Prostate gland (tissue), 2 donors: ENCODE data around the gene MYO1D. TPM values are rescaled to one million over a fixed set of nuclear protein-coding genes. Genes with fewer than 3 reads are reported as not detected.

Source experiments
- DNase-seq: peaks from one replicate; pipeline ENCODE4 v3.0.0-alpha.2; 2019; ENCODE audit warnings: low spot score
- H3K27ac ChIP-seq, 2 donors: fragments of 200-600 bp; sonication (generic); 2 replicates each; pipeline ENCODE4 v1.5.1; 2017 to 2019
- H3K27me3 ChIP-seq: fragments of 200-600 bp; sonication (generic); replicated peaks from 2 replicates; pipeline ENCODE4 v1.5.1; 2019; ENCODE audit not compliant: insufficient read depth
- H3K36me3 ChIP-seq, 2 donors: fragments of 200-600 bp; sonication (generic); 1 replicate in 1 of 2; 2 replicates in 1 of 2; pipeline versions ENCODE4 v1.5.1 to v1.8.1; 2017 to 2019
- H3K4me1 ChIP-seq: fragments of 200-600 bp; sonication (generic); replicated peaks from 2 replicates; pipeline ENCODE4 v1.5.1; 2019
- H3K4me3 ChIP-seq, 2 donors: fragments of 200-600 bp; sonication (generic); 2 replicates each; pipeline ENCODE4 v1.5.1; 2017 to 2019
- H3K9me3 ChIP-seq: fragments of 200-600 bp; sonication (generic); 2 replicates; pipeline ENCODE4 v1.5.1; 2017
- CTCF ChIP-seq, 4 experiments: fragments of 200-600 bp in 2 of 4; fragments of 450-650 bp in 2 of 4; sonication (generic) in 2 of 4; IDR thresholded peaks; 1 replicate in 3 of 4; 2 replicates in 1 of 4; pipeline ENCODE4 v1.5.1; 2016 to 2019; ENCODE audit warnings: antibody characterized with exemption in 4 of 4, mild to moderate bottlenecking in 2 of 4, moderate library complexity in 2 of 4
- POLR2A ChIP-seq: fragments of 450-650 bp; IDR thresholded peaks from one replicate; pipeline ENCODE4 v1.6.1; 2016; ENCODE audit warnings: antibody characterized with exemption, mild to moderate bottlenecking
- POLR2AphosphoS5 ChIP-seq: sonication (generic); formaldehyde crosslinking; IDR thresholded peaks from one replicate; pipeline ENCODE4 v1.6.1; 2017; ENCODE audit warnings: antibody characterized with exemption
- WGBS: methylation state at CpG from one replicate; pipeline ENCODE4 v1.1.5; 2018; 5-methylcytosine and 5-hydroxymethylcytosine counted together
- intact Hi-C: fragments of 100-400 bp; cut with DNase I; formaldehyde crosslinking; loops from one replicate; pipeline ENCODE4 v1.14.2; 2022
- total RNA-seq, 2 donors: library from RNA; depleted of rRNA; stranded (reverse); fragments of >200 nt; gene quantifications; one replicate each; pipeline ENCODE4 v1.1.0, GENCODE V29; 2016

MYO1D gene
- total RNA-seq, 2 donors from 2014 or later, result 44.2 to 45.2 TPM

- H3K27ac ChIP-seq, result no peak overlapping the region
- H3K27me3 ChIP-seq, result no peaks in the 10 kb centered on the region
- H3K9me3 ChIP-seq, result no peaks in the 10 kb centered on the region
- no peaks in the 10 kb centered on the region for H3K4me1 ChIP-seq
- H3K36me3 ChIP-seq, result no peaks in the 10 kb centered on the region
- intact Hi-C loops, result no loop called here
- DNase-seq, result no peak
- no peak for TF ChIP-seq POLR2A
- no peak for TF ChIP-seq POLR2AphosphoS5
- no peak for TF ChIP-seq CTCF (IDR thresholded peaks at IDR 0.05)
- H3K4me3 ChIP-seq, result no peak overlapping the region
- WGBS, result 97% methylated on average over 9 of the region's 9 CpGs
Measured at GRCh38 chr17:32520737-32521404, 356.1 kb downstream of the MYO1D start.

GRCh38 chr17:32520104-32520701, 356.7 kb downstream of the MYO1D start:
- Histone ChIP-seq H3K4me3 (peak overlapping the region in 1 of 2 donors; percentile 49), H3K9me3 (no peaks in the 10 kb centered on the region), H3K27ac (no peak overlapping the region), H3K36me3 (no peaks in the 10 kb centered on the region), H3K4me1 (no peaks in the 10 kb centered on the region), H3K27me3 (no peaks in the 10 kb centered on the region)
- 55% methylated on average over 17 of the region's 17 CpGs for WGBS
- DNase-seq, result no peak
- intact Hi-C loops, result no loop called here
- TF ChIP-seq CTCF (IDR thresholded peaks at IDR 0.05), result no peak
- no peak for TF ChIP-seq POLR2AphosphoS5

GRCh38 chr17:32519228-32520103, 357.5 kb downstream of the MYO1D start:
- Histone ChIP-seq H3K27ac (no peak overlapping the region), H3K4me1 (no peaks in the 10 kb centered on the region), H3K27me3 (no peaks in the 10 kb centered on the region), H3K9me3 (no peaks in the 10 kb centered on the region), H3K4me3 (peak overlapping the region; percentile 40 to 49), H3K36me3 (no peaks in the 10 kb centered on the region)
- DNase-seq, result peak; percentile 16
- 2% methylated on average over 49 of the region's 61 CpGs for WGBS
- intact Hi-C loops, result no loop called here
- TF ChIP-seq POLR2A (peak; percentile 7), POLR2AphosphoS5 (no peak)

- WGBS, result 38% methylated on average over 31 of the region's 31 CpGs
- intact Hi-C loops, result no loop called here
- Histone ChIP-seq H3K27me3 (no peaks in the 10 kb centered on the region), H3K27ac (no peak overlapping the region), H3K9me3 (no peaks in the 10 kb centered on the region), H3K4me3 (peak overlapping the region; percentile 40 to 49), H3K36me3 (no peaks in the 10 kb centered on the region), H3K4me1 (no peaks in the 10 kb centered on the region)
- DNase-seq, result no peak
- TF ChIP-seq CTCF (IDR thresholded peaks at IDR 0.05) (no peak), POLR2AphosphoS5 (no peak), POLR2A (no peak)
Measured at GRCh38 chr17:32518646-32519227, 358.2 kb downstream of the MYO1D start.

- intact Hi-C loops, result no loop called here
- Histone ChIP-seq H3K4me3 (no peak overlapping the region), H3K27ac (no peak overlapping the region), H3K9me3 (no peaks in the 10 kb centered on the region), H3K36me3 (no peaks in the 10 kb centered on the region), H3K27me3 (no peaks in the 10 kb centered on the region), H3K4me1 (no peaks in the 10 kb centered on the region)
- WGBS, result 95% methylated on average over 7 of the region's 7 CpGs
- no peak for DNase-seq
- TF ChIP-seq POLR2A, result no peak
- TF ChIP-seq CTCF (IDR thresholded peaks at IDR 0.05), result no peak
- TF ChIP-seq POLR2AphosphoS5, result no peak
Measured at GRCh38 chr17:32517982-32518381, 358.9 kb downstream of the MYO1D start.
